Measurements from ENCODE around the gene CHKA. TPM values are rescaled to one million over a fixed set of nuclear protein-coding genes. Genes with fewer than 3 reads are reported as not detected.

CHKA gene
- total RNA-seq, 1 donor, result 10.8 TPM

DNA sequence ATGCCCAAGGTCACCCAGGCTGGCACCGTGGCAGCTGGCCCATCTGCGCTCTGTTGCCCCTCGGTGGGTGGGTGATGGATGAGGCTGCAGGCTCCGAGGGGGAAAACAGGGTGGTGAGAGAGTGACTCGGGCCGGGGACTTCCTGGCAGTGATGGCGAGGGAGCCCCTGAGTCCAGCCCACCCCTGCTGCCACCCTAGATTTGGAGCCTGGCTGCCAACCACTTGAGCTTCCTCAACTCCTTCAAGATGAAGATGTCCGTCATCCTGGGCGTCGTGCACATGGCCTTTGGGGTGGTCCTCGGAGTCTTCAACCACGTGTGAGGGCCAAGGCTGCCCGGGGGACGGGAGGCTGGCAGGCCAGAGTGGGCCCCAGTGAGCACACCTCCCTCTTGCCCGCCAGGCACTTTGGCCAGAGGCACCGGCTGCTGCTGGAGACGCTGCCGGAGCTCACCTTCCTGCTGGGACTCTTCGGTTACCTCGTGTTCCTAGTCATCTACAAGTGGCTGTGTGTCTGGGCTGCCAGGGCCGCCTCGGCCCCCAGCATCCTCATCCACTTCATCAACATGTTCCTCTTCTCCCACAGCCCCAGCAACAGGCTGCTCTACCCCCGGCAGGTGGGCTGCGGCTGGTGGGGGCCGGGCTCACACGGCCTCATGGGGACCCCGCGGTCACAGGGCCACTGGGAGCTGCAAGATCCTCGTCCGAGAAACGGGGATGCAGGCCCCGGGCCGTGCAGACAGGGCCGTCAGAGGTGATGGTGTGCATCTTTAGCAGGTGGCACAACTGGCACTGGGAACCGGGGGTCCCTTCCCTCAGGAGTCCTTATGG, 72.3 kb downstream of the CHKA start:
- TF ChIP-seq, protein P1, sequence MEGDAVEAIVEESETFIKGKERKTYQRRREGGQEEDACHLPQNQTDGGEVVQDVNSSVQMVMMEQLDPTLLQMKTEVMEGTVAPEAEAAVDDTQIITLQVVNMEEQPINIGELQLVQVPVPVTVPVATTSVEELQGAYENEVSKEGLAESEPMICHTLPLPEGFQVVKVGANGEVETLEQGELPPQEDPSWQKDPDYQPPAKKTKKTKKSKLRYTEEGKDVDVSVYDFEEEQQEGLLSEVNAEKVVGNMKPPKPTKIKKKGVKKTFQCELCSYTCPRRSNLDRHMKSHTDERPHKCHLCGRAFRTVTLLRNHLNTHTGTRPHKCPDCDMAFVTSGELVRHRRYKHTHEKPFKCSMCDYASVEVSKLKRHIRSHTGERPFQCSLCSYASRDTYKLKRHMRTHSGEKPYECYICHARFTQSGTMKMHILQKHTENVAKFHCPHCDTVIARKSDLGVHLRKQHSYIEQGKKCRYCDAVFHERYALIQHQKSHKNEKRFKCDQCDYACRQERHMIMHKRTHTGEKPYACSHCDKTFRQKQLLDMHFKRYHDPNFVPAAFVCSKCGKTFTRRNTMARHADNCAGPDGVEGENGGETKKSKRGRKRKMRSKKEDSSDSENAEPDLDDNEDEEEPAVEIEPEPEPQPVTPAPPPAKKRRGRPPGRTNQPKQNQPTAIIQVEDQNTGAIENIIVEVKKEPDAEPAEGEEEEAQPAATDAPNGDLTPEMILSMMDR (IDR thresholded peaks at IDR 0.05; ENCODE audit: insufficient read depth, low read depth, low read length), result no peak
- H3K4me3 ChIP-seq (ENCODE audit: low read depth, low read length), result no peak overlapping the region
- no peak for DNase-seq (ENCODE audit: low read depth)

DNA sequence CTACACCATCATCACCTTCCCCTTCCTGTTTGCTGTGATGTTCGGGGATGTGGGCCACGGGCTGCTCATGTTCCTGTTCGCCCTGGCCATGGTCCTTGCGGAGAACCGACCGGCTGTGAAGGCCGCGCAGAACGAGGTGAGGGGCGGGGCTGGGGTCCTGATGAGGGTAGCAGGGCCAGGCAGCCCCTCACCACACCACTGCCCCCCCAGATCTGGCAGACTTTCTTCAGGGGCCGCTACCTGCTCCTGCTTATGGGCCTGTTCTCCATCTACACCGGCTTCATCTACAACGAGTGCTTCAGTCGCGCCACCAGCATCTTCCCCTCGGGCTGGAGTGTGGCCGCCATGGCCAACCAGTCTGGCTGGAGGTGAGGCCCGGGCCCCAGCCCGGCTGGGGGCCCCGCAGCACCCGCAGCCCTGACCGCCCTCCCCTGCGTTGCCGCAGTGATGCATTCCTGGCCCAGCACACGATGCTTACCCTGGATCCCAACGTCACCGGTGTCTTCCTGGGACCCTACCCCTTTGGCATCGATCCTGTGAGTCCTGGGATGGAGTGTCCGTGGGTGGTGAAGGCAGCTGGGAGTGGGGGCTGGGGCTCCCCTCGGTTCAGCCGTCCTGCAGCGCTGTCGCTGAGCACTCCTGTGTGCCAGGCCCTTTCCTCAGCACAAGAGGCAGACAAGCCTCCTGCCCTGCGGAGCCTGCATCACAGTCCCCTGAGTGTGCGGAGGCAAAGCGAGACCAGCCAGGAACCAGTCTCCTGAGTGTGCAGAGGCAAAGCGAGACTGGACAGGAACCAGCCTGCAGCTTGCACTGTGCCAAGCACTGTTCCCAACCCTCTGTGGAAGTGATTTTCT, 73.5 kb downstream of the CHKA start:
- no peak overlapping the region for H3K4me3 ChIP-seq (ENCODE audit: low read depth, low read length)
- DNase-seq (ENCODE audit: low read depth), result no peak
- TF ChIP-seq, protein P1 (IDR thresholded peaks at IDR 0.05; ENCODE audit: insufficient read depth, low read depth, low read length), result no peak

DNA sequence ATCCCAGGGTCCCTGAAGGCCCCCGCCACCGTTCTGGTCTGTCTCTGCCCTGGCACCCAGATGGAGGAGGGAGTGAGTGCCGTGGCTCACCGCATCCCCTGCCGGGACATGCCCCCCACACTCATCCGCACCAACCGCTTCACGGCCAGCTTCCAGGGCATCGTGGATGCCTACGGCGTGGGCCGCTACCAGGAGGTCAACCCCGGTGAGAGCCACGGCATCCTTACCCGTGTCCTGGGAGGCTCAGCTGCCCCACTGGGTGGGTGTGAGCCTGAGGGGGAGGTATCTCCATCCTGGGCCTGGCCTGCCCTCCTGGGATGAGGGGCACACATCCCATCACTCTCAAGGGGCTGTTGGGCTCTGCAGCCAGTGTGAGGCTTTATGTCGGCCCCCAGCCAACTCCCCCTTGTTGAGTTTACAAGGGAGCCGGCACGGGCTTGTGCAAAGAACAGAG, 76.3 kb downstream of the CHKA start:
- no peak for DNase-seq (ENCODE audit: low read depth)
- no peak overlapping the region for H3K4me3 ChIP-seq (ENCODE audit: low read depth, low read length)
- TF ChIP-seq, protein P1 (IDR thresholded peaks at IDR 0.05; ENCODE audit: insufficient read depth, low read depth, low read length), result no peak

DNA sequence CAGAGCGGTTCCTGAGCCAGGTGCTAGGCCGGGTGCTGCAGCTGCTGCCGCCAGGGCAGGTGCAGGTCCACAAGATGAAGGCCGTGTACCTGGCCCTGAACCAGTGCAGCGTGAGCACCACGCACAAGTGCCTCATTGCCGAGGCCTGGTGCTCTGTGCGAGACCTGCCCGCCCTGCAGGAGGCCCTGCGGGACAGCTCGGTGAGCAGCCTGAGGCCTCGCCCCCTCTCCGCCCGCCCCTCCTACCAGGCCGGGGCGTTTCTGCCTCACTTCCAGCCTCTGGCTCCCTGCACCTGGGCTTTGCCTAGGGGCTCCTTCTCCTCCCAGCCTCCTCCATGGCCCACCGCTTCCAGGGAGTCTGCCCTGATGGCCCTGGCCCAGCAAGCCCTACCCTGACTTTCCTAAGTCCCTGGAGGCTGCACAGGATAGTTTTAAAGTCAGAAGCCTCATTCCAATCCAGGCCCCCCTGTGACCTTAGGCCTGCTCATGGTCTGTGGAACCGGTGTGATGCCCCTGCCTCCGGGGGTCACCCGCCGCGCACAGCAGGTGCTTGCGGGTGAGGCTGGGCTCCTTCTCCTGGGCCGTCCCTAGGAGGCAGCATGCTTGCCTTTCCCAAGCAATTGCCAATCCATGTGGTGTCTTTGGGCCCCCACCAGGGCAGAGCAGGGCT, 76.9 kb downstream of the CHKA start:
- no peak for DNase-seq (ENCODE audit: low read depth)
- H3K4me3 ChIP-seq (ENCODE audit: low read depth, low read length), result no peak overlapping the region
- TF ChIP-seq, protein P1 (IDR thresholded peaks at IDR 0.05; ENCODE audit: insufficient read depth, low read depth, low read length), result no peak

DNA sequence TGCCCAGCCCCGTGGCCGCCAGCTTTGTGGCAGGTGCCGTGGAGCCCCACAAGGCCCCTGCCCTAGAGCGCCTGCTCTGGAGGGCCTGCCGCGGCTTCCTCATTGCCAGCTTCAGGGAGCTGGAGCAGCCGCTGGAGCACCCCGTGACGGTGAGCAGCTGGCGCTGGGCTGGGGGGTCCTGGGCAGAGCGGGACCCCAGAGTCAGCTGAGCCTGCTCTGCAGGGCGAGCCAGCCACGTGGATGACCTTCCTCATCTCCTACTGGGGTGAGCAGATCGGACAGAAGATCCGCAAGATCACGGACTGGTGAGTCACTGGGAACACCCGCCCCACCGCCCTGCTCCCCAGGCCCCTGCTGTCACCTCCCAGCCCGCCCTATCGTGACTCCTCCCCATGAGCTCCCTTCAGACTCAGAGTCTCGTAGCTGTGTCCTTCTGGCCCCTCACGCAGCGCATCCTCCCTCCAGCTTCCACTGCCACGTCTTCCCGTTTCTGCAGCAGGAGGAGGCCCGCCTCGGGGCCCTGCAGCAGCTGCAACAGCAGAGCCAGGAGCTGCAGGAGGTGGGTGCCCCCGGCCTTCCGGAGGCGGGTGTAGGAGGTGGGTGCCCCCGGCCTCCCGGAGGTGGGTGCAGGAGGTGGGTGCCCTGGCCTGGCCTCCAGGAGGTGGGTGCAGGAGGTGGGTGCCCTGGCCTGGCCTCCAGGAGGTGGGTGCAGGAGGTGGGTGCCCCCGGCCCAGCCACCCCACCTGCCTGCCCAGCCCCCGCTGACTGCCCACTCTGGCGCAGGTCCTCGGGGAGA, 77.6 kb downstream of the CHKA start:
- TF ChIP-seq, protein P1 (IDR thresholded peaks at IDR 0.05; ENCODE audit: insufficient read depth, low read depth, low read length), result no peak
- peak; percentile 92 for DNase-seq (ENCODE audit: low read depth)

DNA sequence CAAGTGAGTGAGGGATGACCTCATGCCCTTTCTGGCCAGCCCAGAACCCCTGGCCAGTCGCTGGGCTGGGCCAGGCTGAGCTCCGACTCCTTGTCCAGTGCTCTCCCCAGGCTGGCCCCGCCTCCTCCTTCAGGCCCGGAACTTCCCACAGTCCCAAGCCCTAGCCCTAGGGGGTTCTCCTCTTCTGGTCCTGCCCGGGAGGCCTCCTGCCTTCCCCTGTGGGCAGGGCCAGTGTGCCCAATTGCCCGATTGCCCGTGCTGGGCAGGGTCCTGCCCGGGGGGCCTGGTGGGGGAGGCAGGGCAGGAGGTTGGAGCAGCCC, 78.2 kb downstream of the CHKA start:
- TF ChIP-seq, protein P1 (IDR thresholded peaks at IDR 0.05; ENCODE audit: insufficient read depth, low read depth, low read length), result no peak
- H3K4me3 ChIP-seq (ENCODE audit: low read depth, low read length), result no peak overlapping the region
- DNase-seq (ENCODE audit: low read depth), result no peak

More for the DNA sequence above, 77.6 kb downstream of the CHKA start:
- H3K4me3 ChIP-seq (ENCODE audit: low read depth, low read length), result peak overlapping the region; percentile 15
